ENCODE measurements around the gene CNKSR2. TPM values are rescaled to one million over a fixed set of nuclear protein-coding genes. Genes with fewer than 3 reads are reported as not detected.
"Not testable (repeated sequence)": the region's sequence is repeated elsewhere in the genome, so short reads cannot be mapped to it uniquely, and the experiment has no call there.

The CNKSR2 gene
- total and polyA plus RNA-seq, 11 donors: 0.07 to 3.0 (median 0.47) TPM; not detected in 1

- WGBS, 4 donors: 33 to 44% (median 37%) methylated on average over 2 of the region's 2 CpGs
- Histone ChIP-seq H3K4me1 (no peaks in the 10 kb centered on the region), H3K36me3 (no peaks in the 10 kb centered on the region), H3K27me3 (no peaks in the 10 kb centered on the region), H3K4me3 (no peak overlapping the region), H3K9me3 (peaks cover 0 to 5% (median 0%) of the 10 kb centered on the region in 12 donors), H3K27ac (no peak overlapping the region)
- TF ChIP-seq POLR2A (IDR thresholded peaks at IDR 0.05) (no peak), CTCF (IDR thresholded peaks at IDR 0.05) (no peak)
- intact Hi-C loops (cut with DNase I): no loop called here
- no peak for DNase-seq
- ATAC-seq: no peak
Measured at GRCh38 chrX:21529771-21530170, 155.6 kb downstream of the CNKSR2 start.

DNA sequence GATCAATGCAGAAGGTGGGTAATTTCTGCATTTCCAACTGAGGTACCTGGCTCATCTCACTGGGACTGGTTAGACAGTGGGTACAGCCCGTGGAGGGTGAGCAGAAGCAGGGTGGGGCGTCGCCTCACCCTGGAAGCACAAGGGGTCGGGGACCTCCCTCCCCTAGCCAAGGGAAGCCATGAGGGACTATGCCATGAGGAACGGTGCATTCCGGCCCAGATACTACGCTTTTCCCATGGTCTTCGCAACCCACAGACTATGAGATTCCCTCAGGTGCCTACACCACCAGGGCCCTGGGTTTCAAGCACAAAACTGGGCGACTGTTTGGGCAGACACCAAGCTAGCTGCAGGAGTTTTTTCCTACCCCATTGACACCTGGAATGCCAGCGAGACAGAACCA, 170.4 kb downstream of the CNKSR2 start:
- H3K4me1 ChIP-seq; H3K36me3 ChIP-seq; H3K4me3 ChIP-seq; H3K9me3 ChIP-seq; intact Hi-C loops (cut with DNase I); H3K27ac ChIP-seq; ATAC-seq: not testable (repeated sequence)
- peaks cover 0 to 10% (median 0%) of the 10 kb centered on the region in 9 donors for H3K27me3 ChIP-seq
- peak in 1 of 5 donors; percentile 7 for DNase-seq
- WGBS, 4 donors: 74 to 85% (median 82%) methylated on average over 10 of the region's 10 CpGs

DNA sequence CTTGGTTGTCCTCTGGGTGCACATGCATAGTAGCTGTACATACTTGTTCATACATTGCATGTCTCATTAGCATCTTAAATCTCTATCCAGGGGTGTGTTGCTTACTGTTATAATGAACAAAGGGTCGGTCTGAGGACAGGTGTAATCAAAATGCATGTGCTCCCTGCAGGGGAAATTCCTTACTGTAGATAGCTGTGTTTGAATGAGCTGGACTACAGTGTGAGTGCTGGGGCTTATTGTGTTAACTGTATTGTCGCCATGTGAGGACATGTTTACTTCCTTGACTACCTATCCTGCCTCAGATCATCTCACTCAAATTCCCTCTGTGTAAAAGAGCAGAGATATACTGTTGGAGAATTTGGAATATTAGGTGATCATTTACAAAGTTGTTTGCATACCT, 185.2 kb downstream of the CNKSR2 start:
- intact Hi-C loops (cut with DNase I): no loop called here

GRCh38 chrX:21565025-21565424, 190.8 kb downstream of the CNKSR2 start:
- no peak overlapping the region for H3K27ac ChIP-seq
- ATAC-seq: no peak
- 73 to 92% (median 84%) methylated on average over 3 of the region's 3 CpGs for WGBS, 4 donors
- no peaks in the 10 kb centered on the region for H3K27me3 ChIP-seq
- no peak for DNase-seq
- intact Hi-C loops (cut with DNase I): no loop called here
- no peaks in the 10 kb centered on the region for H3K4me1 ChIP-seq
- H3K36me3 ChIP-seq: no peaks in the 10 kb centered on the region
- H3K4me3 ChIP-seq: no peak overlapping the region
- H3K9me3 ChIP-seq: peaks cover 0 to 4% (median 0%) of the 10 kb centered on the region in 12 donors
- TF ChIP-seq CTCF (IDR thresholded peaks at IDR 0.05): no peak
- no peak for TF ChIP-seq POLR2A (IDR thresholded peaks at IDR 0.05)

More for the DNA sequence above, 185.2 kb downstream of the CNKSR2 start:
- Histone ChIP-seq H3K36me3 (no peaks in the 10 kb centered on the region), H3K27me3 (no peaks in the 10 kb centered on the region), H3K4me3 (no peak overlapping the region), H3K4me1 (no peaks in the 10 kb centered on the region), H3K9me3 (no peaks in the 10 kb centered on the region), H3K27ac (no peak overlapping the region)
- no peak for DNase-seq
- ATAC-seq: no peak
- 38 to 47% (median 40%) methylated on average over 2 of the region's 2 CpGs for WGBS, 4 donors
- TF ChIP-seq CTCF (IDR thresholded peaks at IDR 0.05): no peak
- TF ChIP-seq POLR2A (IDR thresholded peaks at IDR 0.05): no peak

DNA sequence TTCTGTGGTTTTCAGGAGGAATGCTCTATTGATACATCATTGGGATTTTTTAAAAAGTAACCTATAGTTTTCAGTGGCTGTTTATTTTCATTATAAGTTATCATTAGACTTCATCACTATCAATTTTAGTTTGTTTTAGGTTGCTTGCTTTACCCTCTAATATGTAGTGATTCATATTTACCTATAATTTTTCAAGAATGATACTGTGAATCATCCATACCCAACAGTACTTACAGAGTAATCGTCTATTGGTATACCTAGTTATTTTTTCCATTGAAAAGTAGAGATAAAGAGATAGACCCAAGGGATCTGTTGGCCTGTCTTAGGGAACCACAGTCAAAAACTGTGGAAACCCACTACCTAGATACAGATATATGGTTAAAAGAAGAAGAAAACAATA, 200.6 kb downstream of the CNKSR2 start:
- Histone ChIP-seq H3K27ac (no peak overlapping the region), H3K36me3 (no peaks in the 10 kb centered on the region), H3K9me3 (peaks cover 0 to 11% (median 0%) of the 10 kb centered on the region in 12 donors), H3K27me3 (no peaks in the 10 kb centered on the region), H3K4me3 (no peak overlapping the region), H3K4me1 (no peaks in the 10 kb centered on the region)
- ATAC-seq: no peak
- intact Hi-C loops (cut with DNase I): no loop called here
- no peak for DNase-seq
- TF ChIP-seq POLR2A (IDR thresholded peaks at IDR 0.05) (no peak), CTCF (IDR thresholded peaks at IDR 0.05) (no peak)
- 78 to 90% (median 80%) methylated on average over 1 of the region's 1 CpG for WGBS, 4 donors
